ENCODE measurements around the gene NLGN1. TPM values are rescaled to one million over a fixed set of nuclear protein-coding genes. Genes with fewer than 3 reads are reported as not detected.
"Not testable (repeated sequence)": the region's sequence is repeated elsewhere in the genome, so short reads cannot be mapped to it uniquely, and the experiment has no call there.

Gene NLGN1
- total and polyA plus RNA-seq, 8 donors, result 3.1 to 11.9 (median 8.0) TPM

DNA sequence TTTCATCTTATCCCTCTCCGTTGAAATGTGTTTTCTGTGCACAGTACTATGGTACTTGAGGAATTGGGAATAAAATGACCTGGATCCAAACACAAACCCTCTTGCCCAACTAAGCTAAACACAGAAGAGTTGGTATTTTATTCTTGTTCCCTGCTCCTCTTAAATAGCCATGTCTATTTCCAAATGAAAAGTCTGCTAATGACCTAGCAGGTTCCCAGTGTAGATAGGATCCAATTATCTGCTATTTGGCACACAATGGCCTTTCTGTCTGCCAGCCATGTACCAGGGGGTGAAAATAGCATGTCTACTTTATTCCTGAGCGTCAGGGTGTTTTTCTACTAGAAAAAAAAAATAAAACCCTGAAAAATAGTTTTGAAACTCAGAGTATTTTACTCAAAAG is 804.6 kb downstream of the NLGN1 start:
- no peak for DNase-seq
- no peak for ATAC-seq
- no peaks in the 10 kb centered on the region for H3K36me3 ChIP-seq
- no peaks in the 10 kb centered on the region for H3K27me3 ChIP-seq
- H3K4me1 ChIP-seq, result no peaks in the 10 kb centered on the region
- TF ChIP-seq, protein P1, sequence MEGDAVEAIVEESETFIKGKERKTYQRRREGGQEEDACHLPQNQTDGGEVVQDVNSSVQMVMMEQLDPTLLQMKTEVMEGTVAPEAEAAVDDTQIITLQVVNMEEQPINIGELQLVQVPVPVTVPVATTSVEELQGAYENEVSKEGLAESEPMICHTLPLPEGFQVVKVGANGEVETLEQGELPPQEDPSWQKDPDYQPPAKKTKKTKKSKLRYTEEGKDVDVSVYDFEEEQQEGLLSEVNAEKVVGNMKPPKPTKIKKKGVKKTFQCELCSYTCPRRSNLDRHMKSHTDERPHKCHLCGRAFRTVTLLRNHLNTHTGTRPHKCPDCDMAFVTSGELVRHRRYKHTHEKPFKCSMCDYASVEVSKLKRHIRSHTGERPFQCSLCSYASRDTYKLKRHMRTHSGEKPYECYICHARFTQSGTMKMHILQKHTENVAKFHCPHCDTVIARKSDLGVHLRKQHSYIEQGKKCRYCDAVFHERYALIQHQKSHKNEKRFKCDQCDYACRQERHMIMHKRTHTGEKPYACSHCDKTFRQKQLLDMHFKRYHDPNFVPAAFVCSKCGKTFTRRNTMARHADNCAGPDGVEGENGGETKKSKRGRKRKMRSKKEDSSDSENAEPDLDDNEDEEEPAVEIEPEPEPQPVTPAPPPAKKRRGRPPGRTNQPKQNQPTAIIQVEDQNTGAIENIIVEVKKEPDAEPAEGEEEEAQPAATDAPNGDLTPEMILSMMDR (IDR thresholded peaks at IDR 0.05), result no peak
- intact Hi-C loops (cut with DNase I), result no loop called here
- no peaks in the 10 kb centered on the region for H3K9me3 ChIP-seq
- no peak overlapping the region for H3K27ac ChIP-seq
- no peak overlapping the region for H3K4me3 ChIP-seq

- ATAC-seq, result no peak
- no peak for DNase-seq
- Histone ChIP-seq H3K27ac (no peak overlapping the region), H3K4me3 (no peak overlapping the region), H3K9me3 (no peaks in the 10 kb centered on the region), H3K36me3 (no peaks in the 10 kb centered on the region), H3K27me3 (no peaks in the 10 kb centered on the region), H3K4me1 (no peaks in the 10 kb centered on the region)
- TF ChIP-seq, protein P1 (IDR thresholded peaks at IDR 0.05), result no peak
- intact Hi-C loops (cut with DNase I), result no loop called here
Measured at GRCh38 chr3:174202561-174202960, 805.0 kb downstream of the NLGN1 start.

- intact Hi-C loops (cut with DNase I), result no loop called here
- no peak for DNase-seq
- H3K9me3 ChIP-seq, result no peaks in the 10 kb centered on the region
- H3K4me3 ChIP-seq, result no peak overlapping the region
- no peak overlapping the region for H3K27ac ChIP-seq
- no peak for ATAC-seq
- no peaks in the 10 kb centered on the region for H3K36me3 ChIP-seq
- TF ChIP-seq, protein P1 (IDR thresholded peaks at IDR 0.05), result no peak
- H3K4me1 ChIP-seq, result no peaks in the 10 kb centered on the region
- no peaks in the 10 kb centered on the region for H3K27me3 ChIP-seq
Measured at GRCh38 chr3:174204765-174205164, 807.2 kb downstream of the NLGN1 start.

DNA sequence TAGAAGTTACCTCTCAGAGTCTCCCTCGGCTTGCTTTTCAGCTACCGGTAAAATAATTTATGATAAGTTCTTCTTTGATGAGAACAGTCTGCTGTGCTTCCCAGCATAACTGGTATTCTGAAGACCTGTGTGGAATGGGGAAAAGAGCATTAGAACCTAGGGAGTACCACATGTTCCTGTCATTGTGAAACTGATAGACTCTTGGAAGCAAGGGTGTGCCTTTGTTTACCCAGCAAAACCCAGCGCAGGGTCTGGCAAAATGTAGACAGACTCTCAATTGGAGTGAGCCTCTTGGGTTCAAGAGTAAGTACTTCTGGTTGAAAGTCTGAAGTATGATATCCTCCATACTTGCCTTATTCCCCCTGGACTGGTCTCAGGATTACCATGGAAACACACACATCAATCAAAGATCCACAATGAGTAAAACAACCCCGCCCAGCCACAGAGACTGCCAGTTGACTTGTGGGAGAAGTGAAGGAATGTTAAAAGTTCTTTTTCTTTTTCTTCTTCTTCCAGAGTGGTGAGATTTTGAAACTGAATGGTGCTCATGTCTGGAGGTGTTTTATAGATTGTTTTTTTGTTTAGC is 809.2 kb downstream of the NLGN1 start:
- no peaks in the 10 kb centered on the region for H3K36me3 ChIP-seq
- H3K27me3 ChIP-seq, result no peaks in the 10 kb centered on the region
- H3K27ac ChIP-seq, result no peak overlapping the region
- H3K4me3 ChIP-seq, result no peak overlapping the region
- no peaks in the 10 kb centered on the region for H3K9me3 ChIP-seq
- intact Hi-C loops (cut with DNase I), result no loop called here
- DNase-seq (peak in 2 of 4 donors; percentile 21 to 40), ATAC-seq (peak; percentile 96)
- H3K4me1 ChIP-seq, result no peaks in the 10 kb centered on the region
- TF ChIP-seq, protein P1 (IDR thresholded peaks at IDR 0.05), result no peak

- Histone ChIP-seq H3K36me3 (no peaks in the 10 kb centered on the region), H3K27ac (no peak overlapping the region), H3K4me1 (no peaks in the 10 kb centered on the region), H3K27me3 (no peaks in the 10 kb centered on the region), H3K9me3 (peaks cover 0 to 2% of the 10 kb centered on the region in 2 donors), H3K4me3 (no peak overlapping the region)
- ATAC-seq (no peak), DNase-seq (no peak)
- intact Hi-C loops (cut with DNase I), result no loop called here
- TF ChIP-seq, protein P1 (IDR thresholded peaks at IDR 0.05), result no peak
Measured at GRCh38 chr3:174208161-174208560, 810.6 kb downstream of the NLGN1 start.

- H3K4me1 ChIP-seq; H3K27me3 ChIP-seq; ATAC-seq; H3K9me3 ChIP-seq; DNase-seq; H3K27ac ChIP-seq; H3K4me3 ChIP-seq; H3K36me3 ChIP-seq; intact Hi-C loops (cut with DNase I): not testable (repeated sequence)
Measured at GRCh38 chr3:174211896-174212295, 814.4 kb downstream of the NLGN1 start.
